GM23338 (cell line): Measurements from ENCODE around the gene TTBK1. TPM values are rescaled to one million over a fixed set of nuclear protein-coding genes. Genes with fewer than 3 reads are reported as not detected.
A peak's percentile ranks its signal among the peaks of the same experiment; 100 is the strongest.

Source experiments
- ATAC-seq: fragments of 200-7000 bp; cut with Tn5 transposase; 3 replicates; pipeline ENCODE4 v1.9.1; 2020
- DNase-seq: peaks from one replicate; pipeline ENCODE4 v3.0.0-alpha.2; 2015; ENCODE audit warnings: low spot score
- H2AFZ ChIP-seq: fragments of 200-600 bp; sonication (generic); 2 replicates; pipeline ENCODE4 v1.8.0; 2016; ENCODE audit warnings: antibody characterized with exemption, mild to moderate bottlenecking, moderate library complexity
- H3F3A ChIP-seq: fragments of 200-600 bp; sonication (generic); replicated peaks from 2 replicates; pipeline ENCODE4 v1.8.0; 2017; ENCODE audit warnings: antibody characterized with exemption, mixed run types, low read depth
- H3K27ac ChIP-seq: fragments of 200-600 bp; sonication (generic); 2 replicates; pipeline ENCODE4 v1.6.1; 2016; ENCODE audit warnings: low read depth
- H3K27me3 ChIP-seq: fragments of 200-600 bp; sonication (generic); 2 replicates; pipeline ENCODE4 v1.8.0; 2016; ENCODE audit warnings: mild to moderate bottlenecking, mixed run types, moderate library complexity; ENCODE audit not compliant: insufficient read depth
- H3K36me3 ChIP-seq: fragments of 200-600 bp; sonication (generic); 2 replicates; pipeline ENCODE4 v1.8.0; 2016; ENCODE audit warnings: mild to moderate bottlenecking; ENCODE audit not compliant: insufficient read depth
- H3K4me1 ChIP-seq: fragments of 200-600 bp; sonication (generic); 2 replicates; pipeline ENCODE4 v1.8.0; 2016; ENCODE audit warnings: mild to moderate bottlenecking, moderate library complexity; ENCODE audit not compliant: insufficient read depth
- H3K4me2 ChIP-seq: fragments of 200-600 bp; sonication (generic); 2 replicates; pipeline ENCODE4 v1.7.1; 2017; ENCODE audit warnings: mixed run types
- H3K4me3 ChIP-seq: fragments of 200-600 bp; sonication (generic); 2 replicates; pipeline ENCODE4 v1.6.1; 2016; ENCODE audit warnings: mixed run types
- H3K79me2 ChIP-seq: fragments of 200-600 bp; sonication (generic); replicated peaks from 2 replicates; pipeline ENCODE4 v1.8.0; 2017; ENCODE audit warnings: mild to moderate bottlenecking; ENCODE audit not compliant: insufficient read depth
- H3K9me2 ChIP-seq: fragments of 200-600 bp; sonication (generic); 2 replicates; pipeline ENCODE4 v1.8.0; 2017; ENCODE audit not compliant: insufficient read depth
- H4K20me1 ChIP-seq: fragments of 200-600 bp; sonication (generic); replicated peaks from 2 replicates; pipeline ENCODE4 v1.8.0; 2017; ENCODE audit warnings: mild to moderate bottlenecking; ENCODE audit not compliant: insufficient read depth
- H3K27ac Mint-ChIP-seq: 2 replicates; pipeline ENCODE4 v1.8.0; 2020; ENCODE audit warnings: inconsistent platforms, mild to moderate bottlenecking, moderate library complexity, mixed read lengths
- H3K27me3 Mint-ChIP-seq: 3 replicates; pipeline ENCODE4 v1.8.0; 2022; ENCODE audit warnings: low read depth, mild to moderate bottlenecking, moderate library complexity, mixed read lengths, inconsistent platforms; ENCODE audit not compliant: insufficient read depth, poor library complexity
- H3K36me3 Mint-ChIP-seq: 3 replicates; pipeline ENCODE4 v1.8.0; 2021; ENCODE audit warnings: low read depth, mild to moderate bottlenecking, inconsistent platforms, moderate library complexity, mixed read lengths
- H3K4me1 Mint-ChIP-seq: 3 replicates; pipeline ENCODE4 v1.8.0; 2020; ENCODE audit warnings: mild to moderate bottlenecking, inconsistent platforms, mixed read lengths
- H3K4me3 Mint-ChIP-seq: 3 replicates; pipeline ENCODE4 v1.8.0; 2021; ENCODE audit warnings: moderate library complexity, mild to moderate bottlenecking, inconsistent platforms, mixed read lengths
- H3K9me3 Mint-ChIP-seq: 3 replicates; pipeline ENCODE4 v1.8.0; 2020; ENCODE audit warnings: moderate library complexity, mild to moderate bottlenecking, inconsistent platforms, mixed read lengths
- CTCF ChIP-seq, 2 experiments: fragments of 200-600 bp in 1 of 2; sonication (generic) in 1 of 2; conservative IDR thresholded peaks; 2 replicates each; pipeline versions ENCODE4 v1.5.1 to v1.6.1; 2016 to 2017; ENCODE audit warnings: antibody characterized with exemption in 2 of 2, low read depth in 2 of 2, mild to moderate bottlenecking in 2 of 2, moderate library complexity in 1 of 2
- EZH2 ChIP-seq: fragments of 200-600 bp; sonication (generic); IDR thresholded peaks from one replicate; pipeline ENCODE4 v1.8.0; 2017; ENCODE audit warnings: antibody characterized with exemption, mild to moderate bottlenecking, low read depth; ENCODE audit not compliant: unreplicated experiment
- POLR2AphosphoS5 ChIP-seq: IDR thresholded peaks from 2 replicates; pipeline ENCODE4 v1.6.1; 2016; ENCODE audit warnings: antibody characterized with exemption, low read depth
- REST ChIP-seq: IDR thresholded peaks from one replicate; pipeline ENCODE4 v1.6.1; 2018; ENCODE audit warnings: antibody characterized with exemption; ENCODE audit not compliant: unreplicated experiment
- ZNF331 ChIP-seq: fragments of 250-450 bp; sonication (Bioruptor Pico); IDR thresholded peaks from 2 replicates; pipeline ENCODE4 v1.5.0; 2020; ENCODE audit warnings: low read depth, mild to moderate bottlenecking, moderate library complexity
- polyA plus RNA-seq: library from polyadenylated mRNA; unstranded; fragments of >200 nt; fragmentation: Nextera tagmentation; extraction: Ambion mirVana; gene quantifications from 2 replicates; pipeline ENCODE4 v1.2.1, GENCODE V29; 2016
- total RNA-seq: library from RNA; depleted of rRNA; stranded (reverse); fragments of >200 nt; shearing (Covaris generic); gene quantifications from 2 replicates; pipeline ENCODE4 v1.2.3, GENCODE V29; 2014

The TTBK1 gene
- total and polyA plus RNA-seq, 2 experiments from 2014 or later = 0.29 to 1.1 TPM

GRCh38 chr6:43275801-43276576, 32.7 kb downstream of the TTBK1 start:
- peak overlapping the region; percentile 89 for H3K4me2 ChIP-seq

GRCh38 chr6:43276577-43277305, 33.5 kb downstream of the TTBK1 start:
- Mint-ChIP-seq H3K27ac (no peak overlapping the region), H3K36me3 (no peaks in the 10 kb centered on the region), H3K4me3 (peak overlapping the region; percentile 75), H3K4me1 (peaks cover 36% of the 10 kb centered on the region), H3K27me3 (peaks cover 40% of the 10 kb centered on the region), H3K9me3 (no peaks in the 10 kb centered on the region)
- H3K4me1 ChIP-seq = peaks cover 25% of the 10 kb centered on the region
- H3K27me3 ChIP-seq = peaks cover 59% of the 10 kb centered on the region
- no peak overlapping the region for H3K27ac ChIP-seq
- TF ChIP-seq POLR2AphosphoS5 (no peak), CTCF (conservative IDR thresholded peaks at IDR 0.05; ENCODE audit: low read depth in 2 of 2) (no peak), EZH2 (no peak), REST (no peak)
- no peaks in the 10 kb centered on the region for H4K20me1 ChIP-seq
- H3K79me2 ChIP-seq = no peaks in the 10 kb centered on the region
- H3K36me3 ChIP-seq = no peaks in the 10 kb centered on the region
- H3K4me2 ChIP-seq = peak overlapping the region; percentile 89
- H2AFZ ChIP-seq = peak overlapping the region; percentile 84
- H3F3A ChIP-seq = peaks cover 2% of the 10 kb centered on the region; the same call in 1 of the 2 replicates
- ATAC-seq = peak; percentile 28
- H3K9me2 ChIP-seq = no peaks in the 10 kb centered on the region
- H3K4me3 ChIP-seq = peak overlapping the region; percentile 78
- peak; percentile 64 for DNase-seq

More at GRCh38 chr6:43275801-43276576, 32.7 kb downstream of the TTBK1 start:
- H3K27me3 Mint-ChIP-seq = peaks cover 44% of the 10 kb centered on the region
- Histone ChIP-seq H3K27ac (no peak overlapping the region), H2AFZ (peak overlapping the region; percentile 84), H3K9me2 (no peaks in the 10 kb centered on the region), H3K4me1 (peaks cover 25% of the 10 kb centered on the region), H3K36me3 (no peaks in the 10 kb centered on the region), H3K4me3 (peak overlapping the region; percentile 78), H4K20me1 (no peaks in the 10 kb centered on the region), H3F3A (peaks cover 2% of the 10 kb centered on the region; the same call in 1 of the 2 replicates), H3K27me3 (peaks cover 62% of the 10 kb centered on the region), H3K79me2 (no peaks in the 10 kb centered on the region)
- peaks cover 36% of the 10 kb centered on the region for H3K4me1 Mint-ChIP-seq
- TF ChIP-seq ZNF331 (no peak), EZH2 (peak; percentile 59)
- H3K27ac Mint-ChIP-seq = no peak overlapping the region
- ATAC-seq = peak; percentile 33
- peak; percentile 55 for DNase-seq
- no peaks in the 10 kb centered on the region for H3K9me3 Mint-ChIP-seq
- peak overlapping the region; percentile 75 for H3K4me3 Mint-ChIP-seq
- no peaks in the 10 kb centered on the region for H3K36me3 Mint-ChIP-seq
